GM12878 (cell line): Measurements from ENCODE around the gene TGFBRAP1. TPM values are rescaled to one million over a fixed set of nuclear protein-coding genes. Genes with fewer than 3 reads are reported as not detected.

Experiments
- EGR1 ChIP-seq, 2 experiments: IDR thresholded peaks; 1 replicate in 1 of 2; 2 replicates in 1 of 2; pipeline ENCODE4 v1.6.1; 2011 to 2012; ENCODE audit warnings: low read depth in 2 of 2, low read length in 2 of 2, borderline replicate concordance in 1 of 2, mild to moderate bottlenecking in 1 of 2, moderate library complexity in 1 of 2
- EP300 ChIP-seq, 2 experiments: fragments of 150-350 bp in 1 of 2; IDR thresholded peaks; 2 replicates each; pipeline ENCODE4 v1.6.1; 2011 to 2012; ENCODE audit warnings: low read depth in 2 of 2, low read length in 2 of 2, borderline replicate concordance in 1 of 2, improper control_type of control experiment in 1 of 2, inconsistent platforms in 1 of 2; ENCODE audit not compliant: control insufficient read depth in 1 of 2
- HSF1 ChIP-seq: fragments of 150-350 bp; IDR thresholded peaks from 2 replicates; pipeline ENCODE4 v1.6.1; 2014; ENCODE audit warnings: mild to moderate bottlenecking, low read depth, low read length
- KLF5 ChIP-seq: fragments of 450-650 bp; IDR thresholded peaks from 2 replicates; pipeline ENCODE4 v1.6.1; 2014; ENCODE audit warnings: mild to moderate bottlenecking; ENCODE audit not compliant: partially characterized antibody
- NFYB ChIP-seq: IDR thresholded peaks from 2 replicates; pipeline ENCODE4 v1.6.1; 2011; ENCODE audit warnings: low read depth, mild to moderate bottlenecking, low read length, improper control_type of control experiment, moderate library complexity; ENCODE audit not compliant: insufficient read depth
- NR2C1 ChIP-seq: fragments of 450-650 bp; IDR thresholded peaks from 2 replicates; pipeline ENCODE4 v1.6.1; 2017; ENCODE audit warnings: antibody characterized with exemption, mild to moderate bottlenecking, moderate library complexity
- PAX5 ChIP-seq: IDR thresholded peaks from 2 replicates; pipeline ENCODE4 v1.6.1; 2011; ENCODE audit warnings: low read depth, low read length, borderline replicate concordance
- POLR2A ChIP-seq: IDR thresholded peaks from 2 replicates; pipeline ENCODE4 v1.6.1; 2011; ENCODE audit warnings: low read depth, mild to moderate bottlenecking, low read length
- POLR2AphosphoS2 ChIP-seq: IDR thresholded peaks from 2 replicates; pipeline ENCODE4 v1.6.1; 2011; ENCODE audit warnings: low read depth, mild to moderate bottlenecking, low read length, improper control_type of control experiment, moderate library complexity
- TBL1XR1 ChIP-seq: IDR thresholded peaks from 2 replicates; pipeline ENCODE4 v1.6.1; 2012; ENCODE audit warnings: low read depth, low read length, improper control_type of control experiment
- polyA plus RNA-seq, 11 experiments: library from polyadenylated mRNA; depleted of rRNA in 4 of 11; unstranded in 6 of 11; stranded (reverse) in 5 of 11; fragments of >200 nt; fragmentation: Nextera tagmentation in 4 of 11; fragmentation: Illumina TruSeq in 1 of 11; extraction: Ambion mirVana in 4 of 11; extraction: Trizol in 1 of 11; gene quantifications; 1 replicate in 1 of 11; 2 replicates in 10 of 11; pipeline versions ENCODE4 v1.2.1 to v1.2.3, GENCODE V29; 2011 to 2016; ENCODE audit warnings: inconsistent platforms in 2 of 11, missing spikeins in 2 of 11, low read depth in 1 of 11
- total RNA-seq, 4 experiments: library from RNA; depleted of rRNA in 3 of 4; stranded (reverse); fragments of >200 nt in 3 of 4; fragmentation: Illumina TruSeq in 1 of 4; extraction: Trizol in 1 of 4; gene quantifications; 2 replicates each; pipeline versions ENCODE4 v1.2.1 to v1.2.3, GENCODE V29; 2013 to 2021
- TF ChIP-seq, protein P1 (sequence below): fragments of 450-650 bp; IDR thresholded peaks from 2 replicates; pipeline ENCODE4 v1.6.1; 2017; ENCODE audit warnings: mild to moderate bottlenecking, low read depth, inconsistent platforms; ENCODE audit not compliant: poor library complexity, severe bottlenecking
- TF ChIP-seq, protein P2 (sequence below): IDR thresholded peaks from 2 replicates; pipeline ENCODE4 v1.6.1; 2011; ENCODE audit warnings: borderline replicate concordance, low read depth, mild to moderate bottlenecking, moderate library complexity, low read length; ENCODE audit not compliant: insufficient read depth, poor library complexity, severe bottlenecking
- TF ChIP-seq, protein P3 (sequence below): fragments of 450-650 bp; formaldehyde crosslinking; IDR thresholded peaks from 2 replicates; pipeline ENCODE4 v1.4.0; 2022; ENCODE audit warnings: mild to moderate bottlenecking, moderate library complexity
- TF ChIP-seq, protein P4 (sequence below): fragments of 450-650 bp; IDR thresholded peaks from 2 replicates; pipeline ENCODE4 v1.6.1; 2017; ENCODE audit warnings: antibody characterized with exemption, mild to moderate bottlenecking, moderate library complexity

TGFBRAP1 gene
- total and polyA plus RNA-seq, 10 of the 15 experiments (the other 5 are each of a cell fraction or from before 2014, with no cell fraction given), result 7.9 to 37.4 (median 23.7) TPM

- TF ChIP-seq HSF1 (no peak), TBL1XR1 (no peak), NR2C1 (peak; percentile 33; the same call in 1 of the 2 replicates), EGR1 (IDR thresholded peaks at IDR 0.05; ENCODE audit: borderline replicate concordance in 1 of 2, low read depth in 2 of 2, low read length in 2 of 2) (peak in 1 of 2 experiments; percentile 88; a peak in 2 of 3 replicates), PAX5 (no peak), POLR2AphosphoS2 (peak; percentile 42; the same call in 1 of the 2 replicates), POLR2A (peak; percentile 79), KLF5 (no peak), NFYB (no peak), EP300 (IDR thresholded peaks at IDR 0.05; ENCODE audit: borderline replicate concordance in 1 of 2, control insufficient read depth in 1 of 2, low read depth in 2 of 2, low read length in 2 of 2) (no peak)
- TF ChIP-seq, protein P1, sequence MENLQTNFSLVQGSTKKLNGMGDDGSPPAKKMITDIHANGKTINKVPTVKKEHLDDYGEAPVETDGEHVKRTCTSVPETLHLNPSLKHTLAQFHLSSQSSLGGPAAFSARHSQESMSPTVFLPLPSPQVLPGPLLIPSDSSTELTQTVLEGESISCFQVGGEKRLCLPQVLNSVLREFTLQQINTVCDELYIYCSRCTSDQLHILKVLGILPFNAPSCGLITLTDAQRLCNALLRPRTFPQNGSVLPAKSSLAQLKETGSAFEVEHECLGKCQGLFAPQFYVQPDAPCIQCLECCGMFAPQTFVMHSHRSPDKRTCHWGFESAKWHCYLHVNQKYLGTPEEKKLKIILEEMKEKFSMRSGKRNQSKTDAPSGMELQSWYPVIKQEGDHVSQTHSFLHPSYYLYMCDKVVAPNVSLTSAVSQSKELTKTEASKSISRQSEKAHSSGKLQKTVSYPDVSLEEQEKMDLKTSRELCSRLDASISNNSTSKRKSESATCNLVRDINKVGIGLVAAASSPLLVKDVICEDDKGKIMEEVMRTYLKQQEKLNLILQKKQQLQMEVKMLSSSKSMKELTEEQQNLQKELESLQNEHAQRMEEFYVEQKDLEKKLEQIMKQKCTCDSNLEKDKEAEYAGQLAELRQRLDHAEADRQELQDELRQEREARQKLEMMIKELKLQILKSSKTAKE, result no peak
- TF ChIP-seq, protein P2, sequence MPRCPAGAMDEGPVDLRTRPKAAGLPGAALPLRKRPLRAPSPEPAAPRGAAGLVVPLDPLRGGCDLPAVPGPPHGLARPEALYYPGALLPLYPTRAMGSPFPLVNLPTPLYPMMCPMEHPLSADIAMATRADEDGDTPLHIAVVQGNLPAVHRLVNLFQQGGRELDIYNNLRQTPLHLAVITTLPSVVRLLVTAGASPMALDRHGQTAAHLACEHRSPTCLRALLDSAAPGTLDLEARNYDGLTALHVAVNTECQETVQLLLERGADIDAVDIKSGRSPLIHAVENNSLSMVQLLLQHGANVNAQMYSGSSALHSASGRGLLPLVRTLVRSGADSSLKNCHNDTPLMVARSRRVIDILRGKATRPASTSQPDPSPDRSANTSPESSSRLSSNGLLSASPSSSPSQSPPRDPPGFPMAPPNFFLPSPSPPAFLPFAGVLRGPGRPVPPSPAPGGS, result no peak
- TF ChIP-seq, protein P3, sequence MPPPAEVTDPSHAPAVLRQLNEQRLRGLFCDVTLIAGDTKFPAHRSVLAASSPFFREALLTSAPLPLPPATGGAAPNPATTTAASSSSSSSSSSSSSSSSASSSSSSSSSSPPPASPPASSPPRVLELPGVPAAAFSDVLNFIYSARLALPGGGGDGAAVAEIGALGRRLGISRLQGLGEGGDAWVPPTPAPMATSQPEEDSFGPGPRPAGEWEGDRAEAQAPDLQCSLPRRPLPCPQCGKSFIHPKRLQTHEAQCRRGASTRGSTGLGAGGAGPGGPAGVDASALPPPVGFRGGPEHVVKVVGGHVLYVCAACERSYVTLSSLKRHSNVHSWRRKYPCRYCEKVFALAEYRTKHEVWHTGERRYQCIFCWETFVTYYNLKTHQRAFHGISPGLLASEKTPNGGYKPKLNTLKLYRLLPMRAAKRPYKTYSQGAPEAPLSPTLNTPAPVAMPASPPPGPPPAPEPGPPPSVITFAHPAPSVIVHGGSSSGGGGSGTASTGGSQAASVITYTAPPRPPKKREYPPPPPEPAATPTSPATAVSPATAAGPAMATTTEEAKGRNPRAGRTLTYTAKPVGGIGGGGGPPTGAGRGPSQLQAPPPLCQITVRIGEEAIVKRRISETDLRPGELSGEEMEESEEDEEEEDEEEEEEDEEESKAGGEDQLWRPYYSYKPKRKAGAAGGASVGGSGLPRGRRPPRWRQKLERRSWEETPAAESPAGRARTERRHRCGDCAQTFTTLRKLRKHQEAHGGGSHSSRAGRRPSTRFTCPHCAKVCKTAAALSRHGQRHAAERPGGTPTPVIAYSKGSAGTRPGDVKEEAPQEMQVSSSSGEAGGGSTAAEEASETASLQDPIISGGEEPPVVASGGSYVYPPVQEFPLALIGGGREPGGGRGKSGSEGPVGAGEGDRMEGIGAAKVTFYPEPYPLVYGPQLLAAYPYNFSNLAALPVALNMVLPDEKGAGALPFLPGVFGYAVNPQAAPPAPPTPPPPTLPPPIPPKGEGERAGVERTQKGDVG (CRISPR knock-in tag), result no peak
- TF ChIP-seq, protein P4, sequence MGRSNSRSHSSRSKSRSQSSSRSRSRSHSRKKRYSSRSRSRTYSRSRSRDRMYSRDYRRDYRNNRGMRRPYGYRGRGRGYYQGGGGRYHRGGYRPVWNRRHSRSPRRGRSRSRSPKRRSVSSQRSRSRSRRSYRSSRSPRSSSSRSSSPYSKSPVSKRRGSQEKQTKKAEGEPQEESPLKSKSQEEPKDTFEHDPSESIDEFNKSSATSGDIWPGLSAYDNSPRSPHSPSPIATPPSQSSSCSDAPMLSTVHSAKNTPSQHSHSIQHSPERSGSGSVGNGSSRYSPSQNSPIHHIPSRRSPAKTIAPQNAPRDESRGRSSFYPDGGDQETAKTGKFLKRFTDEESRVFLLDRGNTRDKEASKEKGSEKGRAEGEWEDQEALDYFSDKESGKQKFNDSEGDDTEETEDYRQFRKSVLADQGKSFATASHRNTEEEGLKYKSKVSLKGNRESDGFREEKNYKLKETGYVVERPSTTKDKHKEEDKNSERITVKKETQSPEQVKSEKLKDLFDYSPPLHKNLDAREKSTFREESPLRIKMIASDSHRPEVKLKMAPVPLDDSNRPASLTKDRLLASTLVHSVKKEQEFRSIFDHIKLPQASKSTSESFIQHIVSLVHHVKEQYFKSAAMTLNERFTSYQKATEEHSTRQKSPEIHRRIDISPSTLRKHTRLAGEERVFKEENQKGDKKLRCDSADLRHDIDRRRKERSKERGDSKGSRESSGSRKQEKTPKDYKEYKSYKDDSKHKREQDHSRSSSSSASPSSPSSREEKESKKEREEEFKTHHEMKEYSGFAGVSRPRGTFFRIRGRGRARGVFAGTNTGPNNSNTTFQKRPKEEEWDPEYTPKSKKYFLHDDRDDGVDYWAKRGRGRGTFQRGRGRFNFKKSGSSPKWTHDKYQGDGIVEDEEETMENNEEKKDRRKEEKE, result 0 out of 2 replicates have a peak, but pooled peaks have one; percentile 13
Measured at GRCh38 chr2:105329561-105330495, at the start of gene TGFBRAP1 (continued).
